Activated CD8-positive, alpha-beta memory T cell treated with anti-CD3 and anti-CD28 coated beads for 1 hour (primary cell): ENCODE results near the gene RNF31.
"Not testable (repeated sequence)": the region's sequence is repeated elsewhere in the genome, so short reads cannot be mapped to it uniquely, and the experiment has no call there.

Experiments used
- DNase-seq, 2 donors: peaks; one replicate each; pipeline ENCODE4 v3.0.0-alpha.2; 2020; ENCODE audit warnings: low read depth in 1 of 2; ENCODE audit errors: extremely low read depth in 1 of 2

RNF31 gene

DNA sequence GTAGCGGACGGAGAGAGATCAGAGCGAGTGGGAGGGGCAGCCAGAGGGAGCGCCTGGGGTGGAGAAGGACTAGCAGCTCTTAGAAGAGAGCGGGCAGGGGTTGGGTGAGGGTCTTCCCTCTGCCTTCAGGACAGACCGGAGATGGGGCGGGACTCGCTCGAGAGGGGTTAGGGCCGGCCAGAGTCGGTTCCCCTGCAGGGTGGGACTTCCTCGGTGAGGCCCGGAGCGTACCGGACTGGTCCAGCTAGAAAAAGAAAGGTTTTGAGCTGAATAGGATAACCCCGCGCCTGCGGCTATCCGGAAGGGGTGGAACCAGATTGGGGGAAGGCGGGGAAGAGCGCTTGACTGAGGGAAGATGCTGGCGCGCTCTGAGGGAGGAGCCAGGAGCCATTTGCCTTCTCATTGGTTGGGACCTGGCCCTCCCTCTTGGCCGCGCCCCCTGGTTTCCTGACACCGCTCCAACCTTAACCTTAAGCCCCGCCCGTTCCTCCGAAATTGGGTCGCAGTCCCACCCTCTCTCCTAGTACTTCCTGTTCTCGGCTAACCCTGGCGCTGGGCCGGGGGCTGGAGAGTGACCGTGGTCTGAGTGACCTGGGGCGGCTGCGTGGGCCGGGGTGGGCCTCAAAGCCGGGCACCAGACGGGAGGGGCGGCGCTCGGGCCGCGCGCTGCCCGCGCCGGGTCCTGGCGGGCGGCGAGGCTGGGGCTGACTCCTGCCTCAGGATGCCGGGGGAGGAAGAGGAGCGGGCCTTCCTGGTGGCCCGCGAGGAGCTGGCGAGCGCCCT, at the start of gene RNF31:
RNF31 (plus strand) TSS at position 521 of the 783 bp plus-strand sequence; CDS start at position 722, 201 bp downstream.
- DNase-seq, result peak; percentile 95 to 96

- no peak for DNase-seq
These were observed 48.9 kb upstream of the RNF31 start for GRCh38 chr14:24098229-24098926.

- DNase-seq, result no peak
These were observed 48.1 kb upstream of the RNF31 start for GRCh38 chr14:24098927-24099813.

- no peak for DNase-seq
These were observed 46.9 kb upstream of the RNF31 start for GRCh38 chr14:24100197-24100981.

GRCh38 chr14:24100982-24101494, 46.3 kb upstream of the RNF31 start:
- no peak for DNase-seq

DNA sequence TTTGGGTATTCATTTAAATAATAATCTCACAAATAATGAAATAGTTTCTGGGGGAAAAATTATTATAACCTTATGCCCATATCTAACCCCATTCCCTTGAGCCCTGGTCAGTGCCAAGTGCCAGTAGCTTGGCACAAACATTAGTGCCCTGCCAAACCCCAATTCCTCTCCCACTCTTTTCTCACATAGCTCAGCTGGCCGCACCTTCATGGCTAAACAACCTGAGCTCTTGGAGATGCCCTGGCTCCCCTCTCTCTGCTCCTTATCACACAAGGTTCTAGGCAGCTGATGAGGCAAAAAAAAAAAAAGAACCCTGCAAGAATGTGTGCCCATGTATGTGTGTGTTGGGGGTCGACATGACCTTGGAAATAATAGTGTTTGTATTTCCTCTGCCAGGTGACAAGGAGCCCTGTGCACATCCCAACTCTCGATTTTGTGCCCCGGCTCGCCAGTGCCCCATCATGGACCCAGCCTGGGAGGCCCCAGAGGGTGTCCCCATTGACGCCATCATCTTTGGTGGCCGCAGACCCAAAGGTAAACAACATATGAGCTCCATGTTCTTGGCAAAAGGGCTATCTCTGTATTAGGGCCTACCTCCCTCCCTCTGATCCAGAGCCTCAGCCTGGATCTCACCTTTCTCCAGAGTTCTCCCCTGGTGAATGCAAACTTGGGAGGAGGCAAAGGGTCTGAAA, 44.8 kb upstream of the RNF31 start:
- no peak for DNase-seq

DNA sequence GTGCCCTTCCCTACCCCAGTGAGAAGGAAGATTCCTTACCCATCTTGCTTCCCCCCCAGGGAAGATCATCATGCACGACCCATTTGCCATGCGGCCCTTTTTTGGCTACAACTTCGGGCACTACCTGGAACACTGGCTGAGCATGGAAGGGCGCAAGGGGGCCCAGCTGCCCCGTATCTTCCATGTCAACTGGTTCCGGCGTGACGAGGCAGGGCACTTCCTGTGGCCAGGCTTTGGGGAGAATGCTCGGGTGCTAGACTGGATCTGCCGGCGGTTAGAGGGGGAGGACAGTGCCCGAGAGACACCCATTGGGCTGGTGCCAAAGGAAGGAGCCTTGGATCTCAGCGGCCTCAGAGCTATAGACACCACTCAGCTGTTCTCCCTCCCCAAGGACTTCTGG, 43.8 kb upstream of the RNF31 start:
- DNase-seq, result no peak

DNA sequence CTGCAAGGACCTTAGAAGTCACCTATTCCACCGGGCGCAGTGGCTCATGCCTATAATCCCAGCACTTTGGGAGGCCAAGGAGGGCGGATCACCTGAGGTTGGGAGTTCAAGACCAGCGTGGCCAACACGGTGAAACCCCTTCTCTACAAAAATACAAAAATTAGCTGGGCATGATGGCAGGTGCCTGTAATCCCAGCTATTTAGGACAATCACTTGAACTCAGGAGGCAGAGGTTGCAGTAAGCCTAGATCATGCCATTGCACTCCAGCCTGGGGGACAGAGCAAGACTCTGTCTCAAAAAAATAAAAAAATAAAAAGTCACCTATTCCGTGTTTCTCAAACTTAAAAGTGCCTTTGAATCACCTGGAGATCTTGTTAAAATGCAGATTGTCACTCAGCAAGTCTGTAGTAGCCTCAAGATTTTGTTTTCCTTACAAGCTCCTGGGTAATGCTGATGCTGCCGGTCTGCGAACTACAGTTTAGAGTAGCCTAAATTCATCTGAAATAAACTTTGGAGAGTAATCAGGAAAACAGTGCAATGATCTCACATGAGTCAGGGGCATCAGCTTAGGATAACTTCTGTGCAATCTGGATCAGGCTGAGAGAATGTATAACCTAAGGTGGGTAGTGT, 41.6 kb upstream of the RNF31 start:
- DNase-seq, result not testable (repeated sequence)

- DNase-seq, result no peak
These were observed 40.5 kb upstream of the RNF31 start for GRCh38 chr14:24106672-24107271.

GRCh38 chr14:24108336-24108874, 38.9 kb upstream of the RNF31 start:
- no peak for DNase-seq

GRCh38 chr14:24110060-24110459, 37.2 kb upstream of the RNF31 start:
- DNase-seq, result no peak

- DNase-seq, result no peak
These were observed 36.8 kb upstream of the RNF31 start for GRCh38 chr14:24110523-24110922.

DNA sequence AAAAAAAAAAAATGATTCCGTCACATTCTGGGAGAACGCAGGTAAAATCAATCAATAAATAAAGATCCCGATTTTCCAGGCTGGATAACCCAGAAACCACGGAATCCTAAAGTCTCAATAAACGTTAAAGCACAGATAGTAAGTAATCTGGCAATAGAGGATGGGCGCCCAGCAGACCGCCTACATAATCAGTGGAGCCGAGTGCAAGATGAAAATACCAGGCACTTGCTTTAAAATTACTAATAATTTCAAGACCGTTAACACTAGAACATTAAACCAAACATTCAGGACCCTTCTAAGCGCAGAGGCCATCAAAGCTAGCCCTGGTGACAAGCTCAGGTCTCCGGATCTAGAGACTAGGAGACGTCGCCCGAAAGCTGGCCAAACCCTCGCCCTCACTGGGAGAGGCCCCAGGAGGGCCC, 33.9 kb upstream of the RNF31 start:
- no peak for DNase-seq

DNA sequence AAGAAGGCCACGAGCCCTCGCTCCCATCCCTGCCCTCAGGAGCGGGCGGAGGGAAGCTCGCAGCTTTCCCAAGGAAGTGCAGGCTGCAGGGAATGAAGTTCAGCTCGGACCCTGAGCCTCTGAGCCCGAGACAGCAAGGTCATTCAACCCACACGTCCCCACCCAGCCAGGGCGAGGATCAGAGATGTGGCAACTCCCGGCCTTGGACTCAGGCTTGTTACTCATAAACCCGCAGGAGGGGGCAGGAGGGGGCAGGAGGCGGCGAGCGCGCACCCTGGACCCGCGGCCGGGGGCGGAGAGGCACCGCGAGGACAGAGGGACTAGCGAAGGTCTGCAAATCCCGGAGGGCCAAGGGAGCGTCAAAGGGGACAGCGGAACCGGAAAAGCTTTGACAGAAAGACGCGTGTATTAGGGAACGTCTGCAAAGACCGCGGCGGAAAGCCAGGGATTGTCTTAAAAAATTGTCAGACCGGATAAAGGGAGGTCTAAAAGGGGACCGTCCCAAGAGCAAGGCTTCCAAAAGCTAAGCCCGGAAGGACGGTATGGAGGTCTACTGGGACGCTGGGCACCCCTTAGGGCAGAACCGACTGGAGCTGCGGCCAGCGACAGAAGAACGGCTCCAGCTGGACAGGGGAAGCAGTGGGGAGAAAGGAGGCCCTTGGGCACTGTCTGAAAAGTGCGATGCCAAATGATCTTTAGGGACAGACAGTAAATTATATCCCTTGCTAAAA, 33.3 kb upstream of the RNF31 start:
- DNase-seq, result peak; percentile 49 to 55

GRCh38 chr14:24114532-24115421, 32.5 kb upstream of the RNF31 start, which contains the start of the genes DCAF11 and NRL:
TSS of gene DCAF11 (plus strand) at chr14:24114777. CDS start at chr14:24115595, 818 bp downstream.
TSS of gene NRL (minus strand) at chr14:24114949. CDS start at chr14:24082848, 32,101 bp downstream.
- DNase-seq, result peak; percentile 94 to 97

GRCh38 chr14:24115422-24116127, 31.7 kb upstream of the RNF31 start:
- no peak for DNase-seq
